K562 (cell line): ENCODE data around the gene MEIKIN.

ENCODE experiments used
- BRD4 ChIP-seq: fragments of 200-600 bp; sonication (generic); IDR thresholded peaks from 2 replicates; pipeline ENCODE4 v1.6.1; 2017; ENCODE audit warnings: inconsistent platforms
- FOXA3 ChIP-seq, 2 experiments: fragments of 450-650 bp in 1 of 2; sonication (generic) in 1 of 2; formaldehyde crosslinking; IDR thresholded peaks in 1 of 2; conservative IDR thresholded peaks in 1 of 2; 2 replicates each; pipeline versions ENCODE4 v1.4.0 to v1.8.0; 2020 to 2022; ENCODE audit warnings: mild to moderate bottlenecking in 2 of 2, missing genetic modification reagents in 1 of 2
- SP1 ChIP-seq: sonication (generic); formaldehyde crosslinking; IDR thresholded peaks from 2 replicates; pipeline ENCODE4 v1.8.1; 2022; ENCODE audit warnings: mild to moderate bottlenecking, missing genetic modification reagents
- ZNF778 ChIP-seq: fragments of 450-650 bp; formaldehyde crosslinking; IDR thresholded peaks from 2 replicates; pipeline ENCODE4 v1.4.0; 2020; ENCODE audit warnings: mild to moderate bottlenecking, moderate library complexity

DNA sequence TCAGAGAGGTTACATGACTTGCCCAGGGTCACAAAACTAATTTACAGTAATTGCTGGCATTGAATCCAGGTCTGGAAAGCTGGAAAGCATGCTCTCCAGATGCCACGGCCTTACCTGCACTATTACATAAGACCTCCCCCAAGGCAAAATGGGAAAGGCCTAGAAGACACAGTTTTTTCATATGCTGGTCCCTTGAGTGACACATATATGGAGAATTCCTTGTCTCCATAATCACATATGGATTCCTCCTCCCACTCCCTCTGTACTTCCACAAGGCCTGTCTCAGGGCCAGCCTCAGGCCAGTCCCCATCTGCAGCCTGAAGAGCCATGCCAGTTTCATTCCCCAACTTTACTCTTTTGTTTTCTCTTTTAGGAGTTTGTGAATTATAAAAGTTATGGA lies 28.6 kb upstream of the MEIKIN start:
- TF ChIP-seq ZNF778 (CRISPR knock-in tag), result no peak
- TF ChIP-seq BRD4, result no peak
- no peak for TF ChIP-seq SP1 (CRISPR knock-in tag)
- no peak for TF ChIP-seq FOXA3 (CRISPR knock-in tag; conservative IDR thresholded peaks at IDR 0.05 in 1 of 2, IDR thresholded peaks at IDR 0.05 in 1 of 2)
